Large intestine (tissue), 3 donors: ENCODE data around the gene PFKP. TPM values are rescaled to one million over a fixed set of nuclear protein-coding genes. Genes with fewer than 3 reads are reported as not detected.

Experiments
- DNase-seq, 2 donors: peaks; one replicate each; pipeline versions ENCODE4 v3.0.0 to v3.0.0-alpha.2; 2013
- H3K27ac ChIP-seq: one replicate; pipeline ENCODE4 v1.5.1; 2013; ENCODE audit warnings: low read length
- H3K27me3 ChIP-seq: 2 replicates; pipeline ENCODE4 v1.6.1; 2013; ENCODE audit warnings: low read length; ENCODE audit not compliant: control insufficient read depth, insufficient read depth
- H3K36me3 ChIP-seq: 2 replicates; pipeline ENCODE4 v1.6.1; 2013; ENCODE audit warnings: low read length; ENCODE audit not compliant: control insufficient read depth, insufficient read depth
- H3K4me1 ChIP-seq: one replicate; pipeline ENCODE4 v1.6.1; 2013; ENCODE audit warnings: low read length; ENCODE audit not compliant: control insufficient read depth, insufficient read depth
- H3K4me3 ChIP-seq: one replicate; pipeline ENCODE4 v1.5.1; 2013; ENCODE audit warnings: low read length
- H3K9me3 ChIP-seq: one replicate; pipeline ENCODE4 v1.6.1; 2013; ENCODE audit warnings: mild to moderate bottlenecking, low read depth, low read length, moderate library complexity; ENCODE audit not compliant: control insufficient read depth
- WGBS: methylation state at CpG from one replicate; pipeline ENCODE4 v1.1.5; 2013; ENCODE audit warnings: low lambda C conversion rate; ENCODE audit not compliant: insufficient coverage; 5-methylcytosine and 5-hydroxymethylcytosine counted together
- polyA plus RNA-seq: library from polyadenylated mRNA; unstranded; fragments of 120-200 nt; gene quantifications from one replicate; pipeline ENCODE4 v1.2.1, GENCODE V29; 2013

Gene PFKP
- polyA plus RNA-seq, 1 donor = 29.2 TPM

- no peaks in the 10 kb centered on the region for H3K27me3 ChIP-seq
- no peak for DNase-seq
- H3K27ac ChIP-seq = no peak overlapping the region
- no CpG with 5 or more reads among the region's 19 CpGs for WGBS
- H3K4me3 ChIP-seq = no peak overlapping the region
- peaks cover 35% of the 10 kb centered on the region for H3K36me3 ChIP-seq
- H3K9me3 ChIP-seq = no peaks in the 10 kb centered on the region
- H3K4me1 ChIP-seq = no peaks in the 10 kb centered on the region
These were observed 46.0 kb downstream of the PFKP start for GRCh38 chr10:3113343-3113720.

GRCh38 chr10:3115685-3116084 is 48.3 kb downstream of the PFKP start:
- Histone ChIP-seq H3K9me3 (peaks cover 4% of the 10 kb centered on the region), H3K4me3 (no peak overlapping the region), H3K27me3 (no peaks in the 10 kb centered on the region), H3K27ac (no peak overlapping the region), H3K36me3 (peaks cover 32% of the 10 kb centered on the region), H3K4me1 (no peaks in the 10 kb centered on the region)
- DNase-seq = no peak
- WGBS = 100% methylated on average over 1 of the region's 8 CpGs

DNA sequence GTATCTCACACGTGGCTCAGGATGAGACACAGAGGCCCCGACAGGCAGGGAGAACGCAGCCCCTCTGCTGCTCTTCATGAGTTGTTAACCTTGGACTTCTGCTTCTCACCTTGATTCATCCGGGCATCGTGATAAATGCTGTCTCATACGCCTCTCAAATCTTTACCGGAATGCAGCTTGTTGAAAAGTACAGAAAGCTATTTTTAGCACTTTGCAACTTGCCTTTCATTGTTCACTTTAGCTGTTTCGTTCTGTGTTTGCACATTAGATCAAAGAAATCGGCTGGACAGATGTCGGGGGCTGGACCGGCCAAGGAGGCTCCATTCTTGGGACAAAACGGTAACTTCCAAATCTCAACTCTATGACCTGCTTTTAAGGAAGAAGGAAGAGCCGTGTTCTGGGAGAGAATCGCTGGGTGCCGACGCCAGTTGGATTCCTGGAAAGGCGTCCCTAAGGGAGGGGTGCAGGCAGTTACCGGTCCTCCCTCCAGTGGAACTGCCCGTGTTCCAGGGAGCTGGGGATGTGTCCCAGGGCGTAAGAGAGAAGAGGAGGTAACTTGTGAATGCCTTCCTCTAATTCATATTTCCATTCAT is 49.3 kb downstream of the PFKP start:
- no peaks in the 10 kb centered on the region for H3K27me3 ChIP-seq
- H3K36me3 ChIP-seq = peaks cover 32% of the 10 kb centered on the region
- no CpG with 5 or more reads among the region's 20 CpGs for WGBS
- H3K27ac ChIP-seq = no peak overlapping the region
- no peaks in the 10 kb centered on the region for H3K4me1 ChIP-seq
- DNase-seq = no peak
- peaks cover 4% of the 10 kb centered on the region for H3K9me3 ChIP-seq
- no peak overlapping the region for H3K4me3 ChIP-seq

GRCh38 chr10:3117486-3117885 is 50.1 kb downstream of the PFKP start:
- no peak overlapping the region for H3K27ac ChIP-seq
- no peaks in the 10 kb centered on the region for H3K27me3 ChIP-seq
- H3K9me3 ChIP-seq = peaks cover 4% of the 10 kb centered on the region
- DNase-seq = no peak
- H3K4me3 ChIP-seq = no peak overlapping the region
- H3K4me1 ChIP-seq = no peaks in the 10 kb centered on the region
- WGBS = no CpG with 5 or more reads among the region's 12 CpGs
- H3K36me3 ChIP-seq = peaks cover 26% of the 10 kb centered on the region

DNA sequence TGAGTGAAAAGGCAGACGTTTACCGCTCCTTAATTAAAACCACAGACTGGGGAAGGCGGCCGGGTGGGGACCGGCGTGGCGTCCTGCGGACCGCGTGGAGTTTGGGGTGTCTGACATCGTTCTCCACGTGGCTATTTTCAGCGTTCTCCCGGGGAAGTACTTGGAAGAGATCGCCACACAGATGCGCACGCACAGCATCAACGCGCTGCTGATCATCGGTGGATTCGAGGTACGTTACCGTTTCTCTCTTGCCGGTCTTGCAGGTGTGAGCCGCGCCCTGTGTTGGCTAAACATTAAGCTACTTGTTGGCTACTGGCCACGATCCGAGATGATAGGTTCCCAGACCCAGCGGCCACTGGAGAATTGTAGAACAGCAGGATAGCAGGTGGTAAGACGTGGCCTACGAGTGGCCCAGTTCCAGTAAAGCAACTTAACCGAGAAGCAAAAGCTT is 51.3 kb downstream of the PFKP start:
- H3K27me3 ChIP-seq = no peaks in the 10 kb centered on the region
- H3K36me3 ChIP-seq = peaks cover 21% of the 10 kb centered on the region
- no peak overlapping the region for H3K27ac ChIP-seq
- H3K9me3 ChIP-seq = peaks cover 4% of the 10 kb centered on the region
- no peaks in the 10 kb centered on the region for H3K4me1 ChIP-seq
- no peak for DNase-seq
- WGBS = 100% methylated on average over 1 of the region's 32 CpGs
- H3K4me3 ChIP-seq = no peak overlapping the region

DNA sequence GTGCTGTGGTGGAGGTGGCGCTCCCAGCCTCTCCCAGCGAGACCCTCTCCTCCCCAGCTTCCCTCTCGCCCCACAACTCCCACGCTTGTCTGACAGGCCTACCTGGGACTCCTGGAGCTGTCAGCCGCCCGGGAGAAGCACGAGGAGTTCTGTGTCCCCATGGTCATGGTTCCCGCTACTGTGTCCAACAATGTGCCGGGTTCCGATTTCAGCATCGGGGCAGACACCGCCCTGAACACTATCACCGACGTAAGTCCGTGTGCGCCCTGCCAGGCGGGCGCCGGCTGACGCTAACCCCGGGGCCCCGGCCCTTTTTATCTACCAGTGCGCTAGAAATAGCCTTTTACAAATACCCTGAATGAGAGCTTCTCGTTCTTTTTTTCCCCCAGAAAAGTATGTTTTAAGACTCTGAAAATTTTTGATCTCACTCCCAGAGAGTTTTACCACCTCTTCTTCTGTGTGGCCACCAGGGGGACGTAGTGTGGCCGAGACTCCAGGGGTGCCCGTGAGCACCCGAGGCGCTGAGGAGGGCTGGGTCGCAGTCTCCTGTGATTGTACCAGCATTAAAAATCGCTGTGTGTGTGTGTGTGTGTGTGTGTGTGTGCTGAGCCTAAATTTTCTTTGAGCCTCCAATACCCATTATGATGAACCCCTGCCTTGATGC is 52.6 kb downstream of the PFKP start:
- Histone ChIP-seq H3K27me3 (no peaks in the 10 kb centered on the region), H3K36me3 (peaks cover 17% of the 10 kb centered on the region), H3K9me3 (peaks cover 4% of the 10 kb centered on the region), H3K27ac (no peak overlapping the region), H3K4me3 (no peak overlapping the region), H3K4me1 (no peaks in the 10 kb centered on the region)
- 90% methylated on average over 2 of the region's 31 CpGs for WGBS
- DNase-seq = no peak

DNA sequence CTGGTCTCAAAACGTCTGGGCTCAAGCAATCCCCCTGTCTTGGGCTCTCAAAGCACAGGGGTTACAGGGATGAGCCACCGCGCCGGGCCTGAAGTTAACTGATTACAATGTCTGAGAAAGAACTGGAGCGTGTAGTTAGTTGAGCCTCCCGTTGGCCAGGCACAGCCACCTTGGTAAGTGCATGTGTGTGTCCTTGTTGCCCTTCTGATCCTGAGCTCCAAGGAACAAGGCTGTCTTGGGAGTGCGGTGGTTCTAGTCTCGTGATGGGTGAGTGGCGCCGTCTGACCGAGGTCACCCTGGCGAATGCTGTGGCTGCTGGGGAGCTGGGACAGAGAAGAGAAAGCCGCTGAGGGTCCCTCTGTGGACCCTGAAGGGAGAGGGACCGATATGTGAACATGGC is 54.7 kb downstream of the PFKP start:
- peaks cover 8% of the 10 kb centered on the region for H3K9me3 ChIP-seq
- H3K27me3 ChIP-seq = no peaks in the 10 kb centered on the region
- peaks cover 2% of the 10 kb centered on the region for H3K4me1 ChIP-seq
- WGBS = no CpG with 5 or more reads among the region's 14 CpGs
- no peak for DNase-seq
- peaks cover 14% of the 10 kb centered on the region for H3K36me3 ChIP-seq
- no peak overlapping the region for H3K4me3 ChIP-seq
- no peak overlapping the region for H3K27ac ChIP-seq

DNA sequence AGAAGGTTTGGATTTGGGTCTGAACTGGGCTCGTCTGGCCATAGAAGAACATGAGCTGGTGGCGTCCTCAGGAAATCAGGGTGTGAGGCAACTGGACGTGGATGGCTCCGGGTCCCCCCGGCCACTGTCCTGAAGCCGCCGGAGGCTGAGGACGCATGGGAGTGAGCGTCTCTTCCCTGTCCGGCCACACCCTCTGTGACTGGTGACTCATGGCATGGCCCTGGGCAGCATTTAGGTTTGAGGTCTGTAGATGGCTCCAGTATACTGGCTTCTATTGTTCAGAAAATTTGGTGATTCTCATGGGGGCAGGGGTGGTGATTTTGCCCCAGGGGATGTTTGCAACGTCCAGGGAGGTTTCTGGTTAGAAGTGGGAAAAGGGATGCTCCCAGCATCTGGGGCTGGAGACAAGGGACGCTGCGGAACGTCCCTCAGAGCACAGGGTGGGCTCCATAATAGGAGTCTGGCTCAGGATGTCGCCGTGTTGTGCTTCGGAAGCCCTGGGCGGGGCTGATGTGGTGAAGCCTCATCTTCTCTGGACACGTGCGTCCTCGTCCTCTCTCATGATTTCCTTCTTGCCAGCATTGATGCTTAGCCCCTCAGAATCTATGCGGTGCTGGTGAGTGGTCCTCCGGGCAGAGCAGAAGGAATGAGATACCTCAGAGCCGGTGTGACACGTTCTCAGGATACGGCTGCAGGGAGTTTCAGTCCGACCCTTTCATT is 55.3 kb downstream of the PFKP start:
- H3K27ac ChIP-seq = no peak overlapping the region
- H3K9me3 ChIP-seq = peaks cover 8% of the 10 kb centered on the region
- WGBS = no CpG with 5 or more reads among the region's 27 CpGs
- no peak overlapping the region for H3K4me3 ChIP-seq
- no peak for DNase-seq
- no peaks in the 10 kb centered on the region for H3K27me3 ChIP-seq
- peaks cover 4% of the 10 kb centered on the region for H3K4me1 ChIP-seq
- peaks cover 9% of the 10 kb centered on the region for H3K36me3 ChIP-seq

- H3K4me3 ChIP-seq = no peak overlapping the region
- no peak overlapping the region for H3K27ac ChIP-seq
- H3K27me3 ChIP-seq = no peaks in the 10 kb centered on the region
- peaks cover 3% of the 10 kb centered on the region for H3K36me3 ChIP-seq
- DNase-seq = no peak
- peaks cover 4% of the 10 kb centered on the region for H3K4me1 ChIP-seq
- WGBS = 100% methylated on average over 1 of the region's 32 CpGs
- H3K9me3 ChIP-seq = peaks cover 9% of the 10 kb centered on the region
These were observed 56.4 kb downstream of the PFKP start for GRCh38 chr10:3123571-3124411.
